ENCODE data around the gene AGBL1. TPM values are rescaled to one million over a fixed set of nuclear protein-coding genes. Genes with fewer than 3 reads are reported as not detected.

Gene AGBL1
- total RNA-seq, 1 donor from 2014 or later = 5.5 TPM

DNA sequence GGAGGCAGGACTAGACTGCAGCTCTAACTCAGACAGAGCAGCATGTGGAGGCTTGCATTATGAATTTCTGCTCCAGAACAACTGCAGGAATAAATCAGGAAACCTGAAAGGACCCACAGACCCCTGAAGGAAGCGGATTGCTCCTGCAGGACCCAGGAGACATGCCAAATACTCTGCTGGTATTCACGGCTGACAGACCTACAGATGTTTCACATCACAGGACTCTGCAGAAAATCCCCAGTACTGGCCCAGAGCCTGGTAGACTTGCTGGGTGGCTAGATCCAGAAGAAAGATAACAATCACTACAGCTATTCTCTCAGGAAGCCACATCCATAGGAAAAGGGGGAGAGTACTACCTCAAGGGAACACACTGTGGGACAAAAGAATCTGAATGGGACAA is 942.1 kb downstream of the AGBL1 start:
- H3K9ac ChIP-seq = no peak overlapping the region
- no peaks in the 10 kb centered on the region for H4K20me1 ChIP-seq (ENCODE audit: low read depth)
- Mint-ChIP-seq H3K36me3 (no peaks in the 10 kb centered on the region), H3K27me3 (ENCODE audit: insufficient read depth, low read depth) (no peaks in the 10 kb centered on the region), H3K27ac (no peak overlapping the region), H3K4me3 (no peak overlapping the region), H3K9me3 (peaks cover 34% of the 10 kb centered on the region), H3K4me1 (no peaks in the 10 kb centered on the region)
- H3F3A ChIP-seq (ENCODE audit: low read depth) = no peaks in the 10 kb centered on the region
- TF ChIP-seq EZH2 (IDR thresholded peaks at IDR 0.05) = no peak
- TF ChIP-seq, protein P1, sequence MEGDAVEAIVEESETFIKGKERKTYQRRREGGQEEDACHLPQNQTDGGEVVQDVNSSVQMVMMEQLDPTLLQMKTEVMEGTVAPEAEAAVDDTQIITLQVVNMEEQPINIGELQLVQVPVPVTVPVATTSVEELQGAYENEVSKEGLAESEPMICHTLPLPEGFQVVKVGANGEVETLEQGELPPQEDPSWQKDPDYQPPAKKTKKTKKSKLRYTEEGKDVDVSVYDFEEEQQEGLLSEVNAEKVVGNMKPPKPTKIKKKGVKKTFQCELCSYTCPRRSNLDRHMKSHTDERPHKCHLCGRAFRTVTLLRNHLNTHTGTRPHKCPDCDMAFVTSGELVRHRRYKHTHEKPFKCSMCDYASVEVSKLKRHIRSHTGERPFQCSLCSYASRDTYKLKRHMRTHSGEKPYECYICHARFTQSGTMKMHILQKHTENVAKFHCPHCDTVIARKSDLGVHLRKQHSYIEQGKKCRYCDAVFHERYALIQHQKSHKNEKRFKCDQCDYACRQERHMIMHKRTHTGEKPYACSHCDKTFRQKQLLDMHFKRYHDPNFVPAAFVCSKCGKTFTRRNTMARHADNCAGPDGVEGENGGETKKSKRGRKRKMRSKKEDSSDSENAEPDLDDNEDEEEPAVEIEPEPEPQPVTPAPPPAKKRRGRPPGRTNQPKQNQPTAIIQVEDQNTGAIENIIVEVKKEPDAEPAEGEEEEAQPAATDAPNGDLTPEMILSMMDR (IDR thresholded peaks at IDR 0.05) = no peak
- TF ChIP-seq EZH2phosphoT487 (IDR thresholded peaks at IDR 0.05) = no peak
- no peaks in the 10 kb centered on the region for H3K9me3 ChIP-seq (ENCODE audit: low read depth)
- no peaks in the 10 kb centered on the region for H3K36me3 ChIP-seq
- no peak overlapping the region for H3K27ac ChIP-seq
- H3K4me2 ChIP-seq = no peak overlapping the region
- no peaks in the 10 kb centered on the region for H3K27me3 ChIP-seq
- no peak overlapping the region for H2AFZ ChIP-seq (replicated peaks)
- H3K4me1 ChIP-seq = no peaks in the 10 kb centered on the region
- no peaks in the 10 kb centered on the region for H3K79me2 ChIP-seq (ENCODE audit: low read depth)
- H3K4me3 ChIP-seq = no peak overlapping the region
- no peak for DNase-seq (ENCODE audit: low spot score)

DNA sequence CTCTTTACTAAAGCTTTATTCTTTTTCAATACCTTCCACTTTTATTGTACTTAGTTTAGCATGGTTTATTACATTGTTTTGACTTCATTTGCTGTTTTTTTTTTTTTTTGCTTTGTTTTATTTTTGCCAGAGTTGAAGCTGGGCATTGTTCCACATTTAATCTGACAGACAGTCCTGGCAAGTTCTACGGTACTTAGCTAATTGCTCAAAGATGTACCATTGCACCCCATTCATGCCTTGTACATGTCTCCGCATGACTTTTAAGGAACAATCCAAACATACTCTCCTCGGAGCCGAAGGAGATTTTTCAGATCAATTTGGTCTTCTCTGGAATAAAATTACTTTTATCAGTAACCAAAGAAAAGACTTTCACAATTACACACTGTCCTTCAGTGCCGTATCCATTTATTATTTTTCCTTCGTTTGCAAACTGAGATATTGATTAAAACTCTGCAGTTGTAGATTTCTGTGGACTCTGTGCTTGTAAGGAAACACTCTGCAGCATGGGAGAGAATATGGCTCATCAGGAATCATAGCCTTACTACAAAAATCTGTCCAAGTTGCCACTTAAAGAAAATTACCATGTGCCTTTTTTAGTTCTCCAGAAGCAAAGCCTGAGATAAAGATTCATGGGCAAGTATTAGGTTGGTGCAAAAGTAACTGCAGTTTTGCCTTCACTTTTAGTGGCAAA is 952.0 kb downstream of the AGBL1 start:
- Histone ChIP-seq H4K20me1 (ENCODE audit: low read depth) (no peaks in the 10 kb centered on the region), H3F3A (ENCODE audit: low read depth) (peaks cover 7% of the 10 kb centered on the region), H3K79me2 (ENCODE audit: low read depth) (no peaks in the 10 kb centered on the region), H3K27ac (no peak overlapping the region), H3K9ac (no peak overlapping the region), H3K4me1 (no peaks in the 10 kb centered on the region), H3K27me3 (no peaks in the 10 kb centered on the region), H3K9me3 (ENCODE audit: low read depth) (no peaks in the 10 kb centered on the region), H3K4me2 (no peak overlapping the region), H3K36me3 (no peaks in the 10 kb centered on the region), H3K4me3 (no peak overlapping the region), H2AFZ (replicated peaks) (no peak overlapping the region)
- Mint-ChIP-seq H3K9me3 (peaks cover under 1% of the 10 kb centered on the region), H3K4me3 (no peak overlapping the region), H3K36me3 (no peaks in the 10 kb centered on the region), H3K4me1 (no peaks in the 10 kb centered on the region), H3K27ac (no peak overlapping the region), H3K27me3 (ENCODE audit: insufficient read depth, low read depth) (peaks cover 2% of the 10 kb centered on the region)
- no peak for DNase-seq (ENCODE audit: low spot score)
- TF ChIP-seq EZH2phosphoT487 (IDR thresholded peaks at IDR 0.05) (no peak), EZH2 (IDR thresholded peaks at IDR 0.05) (no peak)
- TF ChIP-seq, protein P1 (IDR thresholded peaks at IDR 0.05) = no peak

- H4K20me1 ChIP-seq (ENCODE audit: low read depth) = no peaks in the 10 kb centered on the region
- no peak overlapping the region for H3K4me3 ChIP-seq
- Mint-ChIP-seq H3K27me3 (ENCODE audit: insufficient read depth, low read depth) (peaks cover 2% of the 10 kb centered on the region), H3K4me3 (no peak overlapping the region), H3K27ac (no peak overlapping the region), H3K9me3 (no peaks in the 10 kb centered on the region), H3K4me1 (no peaks in the 10 kb centered on the region), H3K36me3 (no peaks in the 10 kb centered on the region)
- H3K4me2 ChIP-seq = no peak overlapping the region
- no peak overlapping the region for H3K9ac ChIP-seq
- H3K9me3 ChIP-seq (ENCODE audit: low read depth) = no peaks in the 10 kb centered on the region
- DNase-seq (ENCODE audit: low spot score) = no peak
- peaks cover 7% of the 10 kb centered on the region for H3F3A ChIP-seq (ENCODE audit: low read depth)
- H2AFZ ChIP-seq (replicated peaks) = no peak overlapping the region
- no peak for TF ChIP-seq EZH2 (IDR thresholded peaks at IDR 0.05)
- TF ChIP-seq, protein P1 (IDR thresholded peaks at IDR 0.05) = no peak
- no peak for TF ChIP-seq EZH2phosphoT487 (IDR thresholded peaks at IDR 0.05)
- no peaks in the 10 kb centered on the region for H3K4me1 ChIP-seq
- no peaks in the 10 kb centered on the region for H3K27me3 ChIP-seq
- H3K79me2 ChIP-seq (ENCODE audit: low read depth) = no peaks in the 10 kb centered on the region
- no peak overlapping the region for H3K27ac ChIP-seq
- no peaks in the 10 kb centered on the region for H3K36me3 ChIP-seq
These were observed 952.6 kb downstream of the AGBL1 start for GRCh38 chr15:87032295-87032694.

Measured in neural progenitor cell (in vitro differentiated cells).